Activated T-helper 1 cell treated with anti-CD3 and anti-CD28 coated beads, Interleukin-2, amount 50 U/mL, for 16 hours (primary cell): ENCODE results near the gene HIBCH.
"Not testable (repeated sequence)": the region's sequence is repeated elsewhere in the genome, so short reads cannot be mapped to it uniquely, and the experiment has no call there.

Source experiments
- DNase-seq, 2 donors: peaks; one replicate each; pipeline ENCODE4 v3.0.0-alpha.2; 2020; ENCODE audit warnings: low read depth in 1 of 2, low spot score in 1 of 2

The HIBCH gene

GRCh38 chr2:190165491-190165890 lies 154.1 kb downstream of the HIBCH start:
- no peak for DNase-seq

- no peak for DNase-seq
Measured at GRCh38 chr2:190162851-190163250, 156.8 kb downstream of the HIBCH start.

GRCh38 chr2:190159453-190159852 lies 160.2 kb downstream of the HIBCH start:
- no peak for DNase-seq

GRCh38 chr2:190158798-190159434 lies 160.7 kb downstream of the HIBCH start:
- DNase-seq = no peak

GRCh38 chr2:190157613-190158528 lies 161.8 kb downstream of the HIBCH start:
- not testable (repeated sequence) for DNase-seq

- no peak for DNase-seq
Measured at GRCh38 chr2:190156530-190157212, 163.0 kb downstream of the HIBCH start.
